SH-SY5Y (cell line): Measurements from ENCODE around the gene KCTD7.

ENCODE experiments used
- GATA2 ChIP-seq: IDR thresholded peaks from 2 replicates; pipeline ENCODE4 v1.6.1; 2011; ENCODE audit warnings: mild to moderate bottlenecking, low read depth, low read length
- GATA3 ChIP-seq: IDR thresholded peaks from 2 replicates; pipeline ENCODE4 v1.6.1; 2011; ENCODE audit warnings: low read depth, mild to moderate bottlenecking, low read length, moderate library complexity

GRCh38 chr7:66626331-66626934 lies 2.2 kb upstream of the KCTD7 start:
- TF ChIP-seq GATA2 (no peak), GATA3 (no peak)
